ENCODE results near the gene S100A10.

The S100A10 gene

GRCh38 chr1:151975311-151976014, 18.2 kb downstream of the S100A10 start:
- TF ChIP-seq CTCF (conservative IDR thresholded peaks at IDR 0.05; ENCODE audit: low read length) = no peak
- no peak overlapping the region for H3K4me3 ChIP-seq (ENCODE audit: low read length)
- DNase-seq (ENCODE audit: low read depth) = no peak

GRCh38 chr1:151972542-151973248, 21.0 kb downstream of the S100A10 start:
- peak; percentile 85 for DNase-seq (ENCODE audit: low read depth)
- H3K4me3 ChIP-seq (ENCODE audit: low read length) = no peak overlapping the region
- TF ChIP-seq CTCF (conservative IDR thresholded peaks at IDR 0.05; ENCODE audit: low read length) = no peak

GRCh38 chr1:151970626-151971025, 23.0 kb downstream of the S100A10 start:
- TF ChIP-seq CTCF (conservative IDR thresholded peaks at IDR 0.05; ENCODE audit: low read length) = no peak
- no peak for DNase-seq (ENCODE audit: low read depth)
- H3K4me3 ChIP-seq (ENCODE audit: low read length) = no peak overlapping the region

- no peak for DNase-seq (ENCODE audit: low read depth)
- no peak for TF ChIP-seq CTCF (conservative IDR thresholded peaks at IDR 0.05; ENCODE audit: low read length)
- H3K4me3 ChIP-seq (ENCODE audit: low read length) = no peak overlapping the region
Measured at GRCh38 chr1:151970128-151970527, 23.5 kb downstream of the S100A10 start.

GRCh38 chr1:151968791-151969399, 24.8 kb downstream of the S100A10 start:
- H3K4me3 ChIP-seq (ENCODE audit: low read length) = no peak overlapping the region
- DNase-seq (ENCODE audit: low read depth) = peak; percentile 50
- no peak for TF ChIP-seq CTCF (conservative IDR thresholded peaks at IDR 0.05; ENCODE audit: low read length)

- peak; percentile 86 for TF ChIP-seq CTCF (conservative IDR thresholded peaks at IDR 0.05; ENCODE audit: low read length)
- DNase-seq (ENCODE audit: low read depth) = peak; percentile 52
- no peak overlapping the region for H3K4me3 ChIP-seq (ENCODE audit: low read length)
Measured at GRCh38 chr1:151968058-151968457, 25.6 kb downstream of the S100A10 start.
